Measurements from ENCODE around the gene PNPLA5.

- TF ChIP-seq CTCF (IDR thresholded peaks at IDR 0.05; ENCODE audit: borderline replicate concordance, extremely low read depth, low read length, poor library complexity, severe bottlenecking) (no peak), EZH2 (IDR thresholded peaks at IDR 0.05; ENCODE audit: borderline replicate concordance, low read depth, low read length, severe bottlenecking) (no peak)
Observed at GRCh38 chr22:43909708-43910107, 17.9 kb upstream of the PNPLA5 start.
